ENCODE results near the gene PROSER3. TPM values are rescaled to one million over a fixed set of nuclear protein-coding genes. Genes with fewer than 3 reads are reported as not detected.

Gene PROSER3
- total and polyA plus RNA-seq, 2 donors (not counting 1 experiment from before 2014, with no cell fraction given) = 3.8 to 8.1 TPM

DNA sequence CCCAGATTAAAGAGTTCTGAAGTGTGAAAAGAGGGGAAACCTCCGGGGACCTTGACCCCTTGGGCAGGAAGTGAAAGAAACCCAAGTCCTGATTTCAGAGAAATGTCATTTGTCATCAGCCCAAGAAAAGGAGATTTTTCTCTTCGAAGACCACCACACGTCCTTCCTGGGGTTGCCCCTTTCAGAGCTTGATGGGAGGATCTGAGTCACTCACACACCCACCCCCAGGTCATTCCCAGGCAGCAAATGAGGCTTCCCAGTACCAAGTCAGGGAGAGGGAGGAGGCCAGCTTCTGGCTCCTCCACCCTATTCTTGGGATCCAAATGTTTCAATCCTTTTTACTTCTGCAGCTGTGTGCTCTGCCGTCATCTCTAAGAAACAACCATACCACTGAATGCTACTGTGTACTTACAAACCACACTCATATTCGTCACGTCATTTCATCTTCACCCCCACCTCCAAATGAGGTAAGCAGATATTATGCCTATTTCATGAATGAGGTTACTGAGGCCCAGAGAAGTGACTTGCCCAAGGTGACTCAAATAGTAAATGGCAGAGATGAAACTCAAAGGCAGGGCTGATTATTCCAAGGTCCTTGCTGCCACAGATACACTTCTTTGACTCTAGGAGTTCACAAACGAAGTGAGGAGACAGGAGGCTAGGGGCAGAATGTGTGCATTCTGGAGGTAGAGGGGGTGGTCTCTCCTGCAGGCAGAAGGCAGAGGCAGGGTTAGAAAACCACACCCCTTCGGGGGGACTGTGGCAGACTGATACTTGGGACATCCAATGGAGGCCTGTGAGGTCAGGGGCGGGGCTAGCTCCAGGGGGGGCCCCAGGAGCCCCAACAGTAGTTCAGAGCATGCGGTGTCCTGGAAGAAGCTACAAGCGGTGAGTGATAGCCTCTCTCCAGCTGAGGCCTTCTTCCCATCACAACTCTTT lies 45.1 kb upstream of the PROSER3 start:
- DNase-seq (ENCODE audit: low read depth in 2 of 2) = no peak
- no peak overlapping the region for H3K4me2 ChIP-seq (ENCODE audit: extremely low read depth, insufficient read depth, low read length)
- H3K4me3 ChIP-seq (replicated peaks in 1 of 4; ENCODE audit: control extremely low read depth in 1 of 4, insufficient read depth in 1 of 4, low read depth in 3 of 4, low read length in 4 of 4) = no peak overlapping the region
- peaks cover 3% of the 10 kb centered on the region for H3K4me1 ChIP-seq (ENCODE audit: control insufficient read depth, extremely low read depth, insufficient read depth, low read length)
- TF ChIP-seq, protein P1, sequence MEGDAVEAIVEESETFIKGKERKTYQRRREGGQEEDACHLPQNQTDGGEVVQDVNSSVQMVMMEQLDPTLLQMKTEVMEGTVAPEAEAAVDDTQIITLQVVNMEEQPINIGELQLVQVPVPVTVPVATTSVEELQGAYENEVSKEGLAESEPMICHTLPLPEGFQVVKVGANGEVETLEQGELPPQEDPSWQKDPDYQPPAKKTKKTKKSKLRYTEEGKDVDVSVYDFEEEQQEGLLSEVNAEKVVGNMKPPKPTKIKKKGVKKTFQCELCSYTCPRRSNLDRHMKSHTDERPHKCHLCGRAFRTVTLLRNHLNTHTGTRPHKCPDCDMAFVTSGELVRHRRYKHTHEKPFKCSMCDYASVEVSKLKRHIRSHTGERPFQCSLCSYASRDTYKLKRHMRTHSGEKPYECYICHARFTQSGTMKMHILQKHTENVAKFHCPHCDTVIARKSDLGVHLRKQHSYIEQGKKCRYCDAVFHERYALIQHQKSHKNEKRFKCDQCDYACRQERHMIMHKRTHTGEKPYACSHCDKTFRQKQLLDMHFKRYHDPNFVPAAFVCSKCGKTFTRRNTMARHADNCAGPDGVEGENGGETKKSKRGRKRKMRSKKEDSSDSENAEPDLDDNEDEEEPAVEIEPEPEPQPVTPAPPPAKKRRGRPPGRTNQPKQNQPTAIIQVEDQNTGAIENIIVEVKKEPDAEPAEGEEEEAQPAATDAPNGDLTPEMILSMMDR (conservative IDR thresholded peaks at IDR 0.05 in 1 of 2, IDR thresholded peaks at IDR 0.05 in 1 of 2; ENCODE audit: low read depth in 1 of 2, low read length in 2 of 2) = no peak
- TF ChIP-seq EZH2 (IDR thresholded peaks at IDR 0.05; ENCODE audit: low read length, missing control alignments) = no peak
- no peaks in the 10 kb centered on the region for H3K36me3 ChIP-seq (ENCODE audit: control insufficient read depth, insufficient read depth, low read length)
- no peak overlapping the region for H3K9ac ChIP-seq (ENCODE audit: insufficient read depth, low read length)
- no peak overlapping the region for H2AFZ ChIP-seq (ENCODE audit: low read length)
- H3K27me3 ChIP-seq (ENCODE audit: control insufficient read depth, insufficient read depth, low read length) = peaks cover 2% of the 10 kb centered on the region
- no peaks in the 10 kb centered on the region for H4K20me1 ChIP-seq (ENCODE audit: control insufficient read depth, extremely low read depth, insufficient read depth, low read length)
- no peak overlapping the region for H3K27ac ChIP-seq (ENCODE audit: insufficient read depth, low read length)
- H3K79me2 ChIP-seq (ENCODE audit: control insufficient read depth, insufficient read depth, low read length) = no peaks in the 10 kb centered on the region
- no peaks in the 10 kb centered on the region for H3K9me3 ChIP-seq (ENCODE audit: control insufficient read depth, insufficient read depth, low read depth, low read length)

DNA sequence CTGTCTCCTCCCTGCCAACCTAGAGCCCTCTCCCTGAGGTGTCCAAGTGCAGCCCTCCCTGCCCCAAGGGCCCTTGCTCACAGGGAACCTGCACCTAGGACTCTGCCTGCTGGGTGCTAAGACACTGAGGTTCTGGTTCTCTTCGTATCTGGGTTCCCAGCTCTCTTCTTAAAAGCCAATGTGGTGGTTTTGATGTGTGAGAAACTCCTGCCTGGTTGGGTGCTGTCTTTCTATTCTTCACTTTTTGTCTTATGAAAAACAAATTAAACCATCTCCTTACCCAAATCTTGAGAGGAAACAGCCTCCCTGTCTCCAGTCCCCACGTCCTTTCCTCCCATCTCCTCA lies 44.5 kb upstream of the PROSER3 start:
- H3K9me3 ChIP-seq (ENCODE audit: control insufficient read depth, insufficient read depth, low read depth, low read length) = no peaks in the 10 kb centered on the region
- H3K27ac ChIP-seq (ENCODE audit: insufficient read depth, low read length) = no peak overlapping the region
- H3K4me3 ChIP-seq (replicated peaks in 1 of 4; ENCODE audit: control extremely low read depth in 1 of 4, insufficient read depth in 1 of 4, low read depth in 3 of 4, low read length in 4 of 4) = no peak overlapping the region
- H3K79me2 ChIP-seq (ENCODE audit: control insufficient read depth, insufficient read depth, low read length) = peaks cover 3% of the 10 kb centered on the region
- H2AFZ ChIP-seq (ENCODE audit: low read length) = no peak overlapping the region
- no peak for DNase-seq (ENCODE audit: low read depth in 2 of 2)
- H3K4me2 ChIP-seq (ENCODE audit: extremely low read depth, insufficient read depth, low read length) = no peak overlapping the region
- TF ChIP-seq, protein P1 (conservative IDR thresholded peaks at IDR 0.05 in 1 of 2, IDR thresholded peaks at IDR 0.05 in 1 of 2; ENCODE audit: low read depth in 1 of 2, low read length in 2 of 2) = no peak
- TF ChIP-seq EZH2 (IDR thresholded peaks at IDR 0.05; ENCODE audit: low read length, missing control alignments) = no peak
- no peak overlapping the region for H3K9ac ChIP-seq (ENCODE audit: insufficient read depth, low read length)
- H3K27me3 ChIP-seq (ENCODE audit: control insufficient read depth, insufficient read depth, low read length) = peaks cover 2% of the 10 kb centered on the region
- peaks cover 3% of the 10 kb centered on the region for H3K4me1 ChIP-seq (ENCODE audit: control insufficient read depth, extremely low read depth, insufficient read depth, low read length)
- no peaks in the 10 kb centered on the region for H3K36me3 ChIP-seq (ENCODE audit: control insufficient read depth, insufficient read depth, low read length)
- no peaks in the 10 kb centered on the region for H4K20me1 ChIP-seq (ENCODE audit: control insufficient read depth, extremely low read depth, insufficient read depth, low read length)

DNA sequence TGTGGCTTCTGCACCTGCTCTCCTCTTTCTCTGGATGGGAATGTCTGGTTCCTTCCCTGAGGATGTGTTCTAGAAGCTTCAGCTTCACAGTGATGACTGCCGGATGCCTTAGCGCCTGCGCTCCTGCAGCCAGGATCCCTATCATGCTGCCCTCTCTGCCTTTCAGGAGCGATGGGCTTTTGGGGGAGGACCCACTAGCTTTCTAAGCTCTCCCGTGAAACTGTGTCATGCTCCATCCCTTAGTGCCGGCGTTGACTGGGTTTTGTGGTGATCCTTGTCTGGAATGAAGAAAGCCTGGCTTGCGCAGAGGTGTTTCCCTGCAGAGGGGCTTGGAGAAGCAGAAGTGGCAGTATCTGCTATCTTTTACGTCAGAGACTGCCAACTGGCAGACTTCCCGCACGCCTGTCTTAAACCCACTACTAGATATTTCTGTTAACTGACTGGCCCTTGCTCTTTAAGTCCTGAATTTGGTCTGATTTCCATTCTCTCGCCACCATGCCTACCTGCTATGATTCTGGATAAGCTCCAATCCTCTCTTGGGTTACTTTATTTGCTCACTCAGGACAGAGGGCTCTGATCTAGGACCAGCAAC lies 44.0 kb upstream of the PROSER3 start:
- TF ChIP-seq EZH2 (IDR thresholded peaks at IDR 0.05; ENCODE audit: low read length, missing control alignments) = no peak
- TF ChIP-seq, protein P1 (conservative IDR thresholded peaks at IDR 0.05 in 1 of 2, IDR thresholded peaks at IDR 0.05 in 1 of 2; ENCODE audit: low read depth in 1 of 2, low read length in 2 of 2) = no peak
- H3K27me3 ChIP-seq (ENCODE audit: control insufficient read depth, insufficient read depth, low read length) = peaks cover 2% of the 10 kb centered on the region
- DNase-seq (ENCODE audit: low read depth in 2 of 2) = no peak

More for the DNA sequence above, 44.0 kb upstream of the PROSER3 start:
- Histone ChIP-seq H4K20me1 (ENCODE audit: control insufficient read depth, extremely low read depth, insufficient read depth, low read length) (no peaks in the 10 kb centered on the region), H2AFZ (ENCODE audit: low read length) (no peak overlapping the region), H3K9me3 (ENCODE audit: control insufficient read depth, insufficient read depth, low read depth, low read length) (no peaks in the 10 kb centered on the region), H3K4me3 (replicated peaks in 1 of 4; ENCODE audit: control extremely low read depth in 1 of 4, insufficient read depth in 1 of 4, low read depth in 3 of 4, low read length in 4 of 4) (no peak overlapping the region), H3K36me3 (ENCODE audit: control insufficient read depth, insufficient read depth, low read length) (no peaks in the 10 kb centered on the region), H3K4me2 (ENCODE audit: extremely low read depth, insufficient read depth, low read length) (no peak overlapping the region), H3K9ac (ENCODE audit: insufficient read depth, low read length) (no peak overlapping the region), H3K27ac (ENCODE audit: insufficient read depth, low read length) (no peak overlapping the region), H3K79me2 (ENCODE audit: control insufficient read depth, insufficient read depth, low read length) (peaks cover 9% of the 10 kb centered on the region), H3K4me1 (ENCODE audit: control insufficient read depth, extremely low read depth, insufficient read depth, low read length) (peaks cover 4% of the 10 kb centered on the region)
